Germinal center (tissue), 1 donor: ENCODE results near the gene KLHL29.

Source experiments
- DNase-seq: peaks from one replicate; pipeline ENCODE4 v3.0.0; 2012; ENCODE audit warnings: mixed read lengths, low spot score

The KLHL29 gene

GRCh38 chr2:23635442-23636340 lies 250.7 kb downstream of the KLHL29 start:
- DNase-seq, result no peak

- no peak for DNase-seq
Measured at GRCh38 chr2:23636426-23636825, 251.4 kb downstream of the KLHL29 start.

GRCh38 chr2:23637011-23637778 lies 252.2 kb downstream of the KLHL29 start:
- DNase-seq, result no peak

DNA sequence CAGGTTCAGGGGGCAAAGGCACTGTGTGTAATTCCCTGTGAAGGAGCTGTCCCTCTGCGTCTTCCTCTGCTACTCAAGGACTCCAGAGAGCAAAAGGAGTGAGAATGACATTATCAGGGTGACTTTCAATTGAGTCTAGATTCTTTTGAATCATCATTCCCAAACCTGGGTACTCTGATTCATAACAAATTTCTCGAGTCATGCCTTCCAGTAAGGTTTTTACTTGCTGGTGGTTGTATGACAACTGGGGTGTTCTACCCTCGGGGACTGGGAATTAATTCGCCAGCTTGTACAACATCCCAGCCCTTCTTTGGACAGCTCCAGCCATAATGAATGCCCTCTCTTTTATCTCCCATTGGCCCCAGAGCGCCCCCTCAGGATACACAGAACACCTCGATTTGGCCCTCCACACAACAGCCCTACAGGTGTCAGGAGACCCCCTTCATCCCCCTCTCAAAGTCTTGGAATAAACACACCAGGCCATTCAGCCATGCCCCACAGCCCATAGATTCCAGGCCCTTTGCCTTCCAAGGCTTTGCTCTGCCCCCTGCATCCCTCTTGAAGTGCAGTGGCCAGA lies 254.5 kb downstream of the KLHL29 start:
- no peak for DNase-seq

- no peak for DNase-seq
Measured at GRCh38 chr2:23640711-23641110, 255.7 kb downstream of the KLHL29 start.

DNA sequence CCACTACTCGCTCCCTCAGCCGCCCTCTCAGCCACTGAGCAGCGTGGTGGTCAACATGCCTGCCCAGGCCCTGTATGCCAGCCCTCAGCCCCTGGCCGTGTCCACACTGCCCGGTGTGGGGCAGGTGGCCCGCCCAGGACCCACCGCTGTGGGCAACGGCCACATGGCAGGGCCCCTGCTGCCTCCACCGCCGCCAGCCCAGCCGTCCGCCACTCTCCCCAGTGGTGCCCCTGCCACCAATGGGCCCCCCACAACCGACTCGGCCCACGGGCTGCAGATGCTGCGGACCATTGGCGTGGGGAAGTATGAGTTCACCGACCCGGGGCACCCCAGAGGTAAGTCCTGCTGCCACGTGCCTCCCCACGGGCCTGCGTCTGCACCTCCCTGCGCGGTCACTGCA lies 257.5 kb downstream of the KLHL29 start:
- DNase-seq, result no peak

GRCh38 chr2:23645230-23645808 lies 260.3 kb downstream of the KLHL29 start:
- DNase-seq, result no peak

GRCh38 chr2:23647563-23647962 lies 262.6 kb downstream of the KLHL29 start:
- DNase-seq, result no peak

- DNase-seq, result no peak
Measured at GRCh38 chr2:23649303-23649702, 264.3 kb downstream of the KLHL29 start.

DNA sequence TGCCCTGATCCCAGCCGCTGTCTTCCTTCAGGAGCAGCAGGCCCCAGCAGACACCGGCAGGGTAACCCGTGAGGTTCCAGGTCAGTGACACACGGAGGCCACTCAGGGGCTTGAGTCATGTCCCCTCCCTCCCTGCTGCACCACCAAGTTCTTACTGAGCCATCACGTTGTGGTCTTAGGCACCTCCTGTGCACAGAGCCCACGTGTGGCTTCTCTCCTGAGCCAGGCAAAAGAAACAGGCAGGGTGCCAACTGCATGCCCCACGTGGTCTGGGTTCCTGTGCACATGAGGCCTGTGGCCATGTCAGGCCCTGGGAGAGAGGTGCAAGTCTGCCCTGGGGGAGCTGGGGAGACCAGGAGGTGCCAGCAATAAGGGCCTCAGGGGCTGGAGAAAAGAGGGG lies 264.8 kb downstream of the KLHL29 start:
- DNase-seq, result no peak

- DNase-seq, result no peak
Measured at GRCh38 chr2:23651187-23652080, 266.5 kb downstream of the KLHL29 start.

DNA sequence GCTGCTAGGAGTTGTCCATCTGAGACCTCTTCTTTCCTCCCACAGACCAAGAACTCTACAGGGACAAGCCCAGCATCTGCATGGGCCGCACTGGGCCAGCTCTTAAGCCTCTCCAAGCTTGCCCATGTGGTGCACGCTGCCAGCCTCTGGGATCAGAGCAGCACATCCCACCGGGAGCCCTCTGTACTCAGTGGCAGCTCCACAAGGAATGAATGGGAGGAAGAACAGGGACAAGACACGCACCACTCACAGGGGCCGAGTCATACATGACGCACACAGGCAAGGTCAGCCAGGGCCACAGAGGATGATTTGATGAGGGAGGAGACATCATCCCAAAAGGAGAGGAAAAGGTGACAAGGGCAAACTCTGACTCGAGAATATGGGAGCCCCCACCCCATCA lies 268.3 kb downstream of the KLHL29 start:
- DNase-seq, result no peak

DNA sequence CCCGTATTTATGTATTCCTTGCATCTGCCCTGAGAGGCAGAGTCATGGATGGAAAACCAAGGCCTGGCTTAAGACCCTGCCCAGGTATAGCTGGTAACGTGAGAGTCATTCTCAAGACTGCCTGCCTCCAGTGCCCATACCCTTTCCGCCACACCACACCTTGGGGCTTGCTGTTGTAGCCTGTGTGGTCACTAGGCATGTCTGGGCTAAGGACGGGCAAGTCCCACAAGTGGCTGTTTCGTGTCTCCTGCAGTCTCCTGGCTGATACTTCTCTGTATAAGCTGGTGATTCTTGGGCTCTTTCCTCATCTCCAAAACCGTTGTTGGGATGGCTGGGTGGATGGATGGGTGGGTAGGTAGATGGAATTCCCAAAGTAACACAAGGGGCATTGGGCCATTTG lies 269.8 kb downstream of the KLHL29 start:
- DNase-seq, result no peak

DNA sequence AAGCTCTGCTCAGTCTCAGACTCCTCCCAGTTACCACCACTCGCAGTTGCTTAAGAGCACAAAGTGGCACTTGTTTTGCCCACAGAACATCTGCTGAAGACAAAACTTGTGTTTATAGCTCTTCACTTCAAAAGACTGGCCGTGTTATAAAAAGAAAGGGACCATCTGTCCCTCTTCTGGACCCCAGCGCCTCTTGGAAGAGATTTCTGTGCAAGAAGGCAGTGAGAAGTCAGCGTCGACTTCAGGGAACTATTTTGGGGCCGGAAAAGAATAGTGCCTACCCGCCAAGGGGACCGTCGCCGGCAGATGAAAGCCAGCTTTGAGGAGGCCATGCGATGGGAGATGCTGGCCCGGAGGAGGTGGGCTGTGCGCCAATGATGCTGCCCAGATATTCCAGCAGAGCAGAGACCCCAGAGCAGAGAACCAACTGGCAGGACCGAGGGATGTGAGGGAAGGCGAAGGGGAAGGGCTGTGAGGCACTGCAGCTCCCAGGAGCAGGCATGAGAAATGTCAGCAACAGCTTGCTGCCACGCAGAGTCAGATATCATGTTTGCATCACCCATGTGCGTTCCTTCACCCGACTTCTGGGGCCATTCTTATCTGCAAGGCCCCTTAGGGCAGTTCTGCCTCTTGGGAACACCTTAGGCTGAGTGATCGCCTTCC lies 271.1 kb downstream of the KLHL29 start:
- DNase-seq, result no peak

GRCh38 chr2:23656597-23656973 lies 271.6 kb downstream of the KLHL29 start:
- DNase-seq, result no peak

DNA sequence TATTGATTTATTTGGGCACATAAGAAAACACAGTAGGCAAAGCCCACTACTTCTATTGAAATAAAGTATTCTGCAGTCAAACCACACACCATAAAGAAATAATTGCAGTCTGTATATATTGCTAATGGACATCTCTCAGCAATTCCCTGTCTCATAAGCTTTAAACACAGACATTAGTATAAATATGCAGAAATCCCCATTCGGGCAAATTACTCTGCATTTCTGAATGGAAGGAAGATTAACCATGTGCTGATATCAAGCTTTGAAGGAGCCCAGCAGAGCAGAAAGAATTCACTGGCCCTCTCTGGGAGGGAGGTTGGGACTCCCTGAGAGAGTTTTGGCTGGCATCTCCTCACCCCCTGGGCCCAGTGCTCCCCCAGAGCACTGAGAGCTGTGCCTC lies 272.4 kb downstream of the KLHL29 start:
- no peak for DNase-seq

- no peak for DNase-seq
Measured at GRCh38 chr2:23657934-23658333, 273.0 kb downstream of the KLHL29 start.

DNA sequence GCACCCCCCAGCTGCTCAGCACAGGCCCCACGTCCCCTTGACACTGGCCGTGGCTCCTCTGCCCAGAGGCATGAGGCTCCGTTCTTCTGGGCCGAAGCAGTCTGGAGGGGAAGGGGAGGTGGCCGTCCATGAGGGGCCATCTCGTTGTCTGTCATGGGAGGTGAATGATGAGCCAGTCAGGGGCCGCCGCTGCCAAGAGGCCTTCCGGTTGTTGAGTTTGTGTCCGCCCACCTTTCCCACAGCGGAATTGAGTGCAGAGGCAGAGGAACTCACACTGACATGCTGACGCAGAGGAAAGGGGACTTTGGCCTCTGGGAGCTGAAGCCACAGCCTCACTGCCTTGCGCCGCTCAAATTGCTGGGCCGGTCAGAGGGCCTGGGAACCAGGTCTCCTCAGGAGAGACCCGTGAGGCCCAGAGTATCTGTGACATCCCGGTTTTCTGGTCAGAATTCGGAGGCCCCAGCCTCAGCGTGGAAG lies 273.5 kb downstream of the KLHL29 start:
- DNase-seq, result no peak

GRCh38 chr2:23659328-23659727 lies 274.3 kb downstream of the KLHL29 start:
- DNase-seq, result no peak

DNA sequence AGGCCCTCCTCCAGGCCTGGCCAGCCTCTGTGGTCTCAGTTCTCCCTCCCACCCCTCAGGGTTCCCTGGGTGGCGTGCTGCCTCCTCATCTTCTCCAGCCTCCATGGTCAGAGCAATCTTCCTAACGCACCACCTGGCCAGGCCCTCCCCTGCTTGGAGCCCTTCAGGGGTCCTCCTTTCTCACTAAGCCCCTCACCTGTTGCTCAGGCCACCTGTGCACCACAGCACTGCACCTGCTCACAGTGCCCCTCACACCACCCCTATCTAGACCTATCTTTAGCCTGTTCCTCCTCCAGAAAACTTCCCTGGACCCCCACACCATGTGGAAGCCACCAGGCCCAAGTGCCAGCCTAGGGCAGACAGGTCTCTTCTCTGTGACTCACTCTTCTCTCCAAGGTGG lies 274.8 kb downstream of the KLHL29 start:
- no peak for DNase-seq

DNA sequence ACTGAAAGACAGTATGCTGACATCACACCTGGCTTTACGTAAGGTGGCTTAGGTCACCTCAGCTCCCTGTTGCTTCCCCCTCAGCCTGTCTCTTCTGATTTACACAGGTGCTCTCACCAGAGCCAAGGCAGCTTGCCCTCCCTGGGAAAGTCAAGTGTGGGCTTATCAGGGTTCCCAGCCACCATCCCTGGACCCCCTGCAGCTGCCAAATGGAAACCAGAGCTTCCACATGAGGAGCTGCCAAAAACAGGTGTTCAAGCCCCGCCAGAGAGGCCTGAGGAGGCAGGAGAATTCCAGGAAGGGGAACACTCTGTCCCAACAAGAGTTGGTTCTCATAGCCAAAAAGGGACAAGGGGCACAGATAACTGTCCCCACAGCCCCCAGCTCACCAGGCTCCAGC lies 275.3 kb downstream of the KLHL29 start:
- no peak for DNase-seq
